NCI-H1092 (cell line): ENCODE measurements around the gene NCOR1.
"Not testable (repeated sequence)": the region's sequence is repeated elsewhere in the genome, so short reads cannot be mapped to it uniquely, and the experiment has no call there.

Source experiments
- DNase-seq: peaks from one replicate; lab custom pipeline; 2025; lab: John Stamatoyannopoulos, UW

NCOR1 gene

GRCh38 chr17:16215002-16215272 lies 397 bp downstream of the NCOR1 start:
- no peak for DNase-seq

GRCh38 chr17:16214190-16215001 lies 938 bp downstream of the NCOR1 start:
- DNase-seq, result no peak

- no peak for DNase-seq
Measured at GRCh38 chr17:16212793-16213192, 2.5 kb downstream of the NCOR1 start.

- DNase-seq, result no peak
Measured at GRCh38 chr17:16211590-16211989, 3.7 kb downstream of the NCOR1 start.

- DNase-seq, result not testable (repeated sequence)
Measured at GRCh38 chr17:16204763-16205162, 10.6 kb downstream of the NCOR1 start.

- not testable (repeated sequence) for DNase-seq
Measured at GRCh38 chr17:16202554-16203500, 12.5 kb downstream of the NCOR1 start.

GRCh38 chr17:16201693-16202131 lies 13.6 kb downstream of the NCOR1 start:
- not testable (repeated sequence) for DNase-seq

GRCh38 chr17:16199093-16199492 lies 16.2 kb downstream of the NCOR1 start:
- no peak for DNase-seq

GRCh38 chr17:16197276-16197675 lies 18.1 kb downstream of the NCOR1 start:
- no peak for DNase-seq

- DNase-seq, result not testable (repeated sequence)
Measured at GRCh38 chr17:16194307-16194835, 21.0 kb downstream of the NCOR1 start.

GRCh38 chr17:16191604-16192003 lies 23.7 kb downstream of the NCOR1 start:
- no peak for DNase-seq

GRCh38 chr17:16190703-16191360 lies 24.5 kb downstream of the NCOR1 start:
- DNase-seq, result no peak

GRCh38 chr17:16189791-16190348 lies 25.5 kb downstream of the NCOR1 start:
- DNase-seq, result no peak

GRCh38 chr17:16187642-16188041 lies 27.7 kb downstream of the NCOR1 start:
- no peak for DNase-seq

GRCh38 chr17:16181581-16181980 lies 33.8 kb downstream of the NCOR1 start:
- DNase-seq, result no peak

GRCh38 chr17:16178836-16179235 lies 36.5 kb downstream of the NCOR1 start:
- DNase-seq, result no peak

- no peak for DNase-seq
Measured at GRCh38 chr17:16171613-16172012, 43.7 kb downstream of the NCOR1 start.

- not testable (repeated sequence) for DNase-seq
Measured at GRCh38 chr17:16166766-16167165, 48.6 kb downstream of the NCOR1 start.

GRCh38 chr17:16158714-16159113 lies 56.6 kb downstream of the NCOR1 start:
- DNase-seq, result no peak

- DNase-seq, result no peak
Measured at GRCh38 chr17:16155536-16155935, 59.8 kb downstream of the NCOR1 start.

- not testable (repeated sequence) for DNase-seq
Measured at GRCh38 chr17:16152326-16152725, 63.0 kb downstream of the NCOR1 start.
